IPS DF 4.7 (cell line): ENCODE results near the gene DENND2D.
"Not testable (repeated sequence)": the region's sequence is repeated elsewhere in the genome, so short reads cannot be mapped to it uniquely, and the experiment has no call there.

Experiments
- DNase-seq: peaks from one replicate; pipeline ENCODE4 v3.0.0-alpha.2; 2013; ENCODE audit warnings: low spot score; ENCODE audit errors: extremely low read depth

The DENND2D gene

GRCh38 chr1:111221633-111222291, 21.3 kb upstream of the DENND2D start:
- DNase-seq = no peak

- no peak for DNase-seq
These were observed 20.8 kb upstream of the DENND2D start for GRCh38 chr1:111221276-111221632.

GRCh38 chr1:111220302-111220890, 19.9 kb upstream of the DENND2D start:
- DNase-seq = no peak

GRCh38 chr1:111219557-111220286, 19.3 kb upstream of the DENND2D start:
- no peak for DNase-seq

- DNase-seq = no peak
These were observed 18.5 kb upstream of the DENND2D start for GRCh38 chr1:111218701-111219556.

GRCh38 chr1:111217183-111217910, 16.9 kb upstream of the DENND2D start:
- DNase-seq = no peak

GRCh38 chr1:111216751-111217150, 16.3 kb upstream of the DENND2D start:
- no peak for DNase-seq

- not testable (repeated sequence) for DNase-seq
These were observed 14.8 kb upstream of the DENND2D start for GRCh38 chr1:111215285-111215684.

GRCh38 chr1:111214884-111215283, 14.4 kb upstream of the DENND2D start:
- DNase-seq = no peak

- DNase-seq = no peak
These were observed 13.8 kb upstream of the DENND2D start for GRCh38 chr1:111214074-111214801.

- DNase-seq = no peak
These were observed 13.0 kb upstream of the DENND2D start for GRCh38 chr1:111213412-111213811.

- DNase-seq = no peak
These were observed 12.3 kb upstream of the DENND2D start for GRCh38 chr1:111212634-111213335.

GRCh38 chr1:111211921-111212320, 11.5 kb upstream of the DENND2D start:
- no peak for DNase-seq

GRCh38 chr1:111209622-111210021, 9.2 kb upstream of the DENND2D start:
- no peak for DNase-seq

- DNase-seq = no peak
These were observed 8.5 kb upstream of the DENND2D start for GRCh38 chr1:111208921-111209320.

- no peak for DNase-seq
These were observed 5.2 kb upstream of the DENND2D start for GRCh38 chr1:111205714-111206050.

- no peak for DNase-seq
These were observed 4.7 kb upstream of the DENND2D start for GRCh38 chr1:111204983-111205713.

GRCh38 chr1:111204201-111204982, 3.9 kb upstream of the DENND2D start:
- no peak for DNase-seq
